ENCODE measurements around the gene SCN1A. TPM values are rescaled to one million over a fixed set of nuclear protein-coding genes. Genes with fewer than 3 reads are reported as not detected.
"Not testable (repeated sequence)": the region's sequence is repeated elsewhere in the genome, so short reads cannot be mapped to it uniquely, and the experiment has no call there.

The SCN1A gene
- polyA plus RNA-seq, 5 donors: 0.24 to 2.3 (median 1.3) TPM

DNA sequence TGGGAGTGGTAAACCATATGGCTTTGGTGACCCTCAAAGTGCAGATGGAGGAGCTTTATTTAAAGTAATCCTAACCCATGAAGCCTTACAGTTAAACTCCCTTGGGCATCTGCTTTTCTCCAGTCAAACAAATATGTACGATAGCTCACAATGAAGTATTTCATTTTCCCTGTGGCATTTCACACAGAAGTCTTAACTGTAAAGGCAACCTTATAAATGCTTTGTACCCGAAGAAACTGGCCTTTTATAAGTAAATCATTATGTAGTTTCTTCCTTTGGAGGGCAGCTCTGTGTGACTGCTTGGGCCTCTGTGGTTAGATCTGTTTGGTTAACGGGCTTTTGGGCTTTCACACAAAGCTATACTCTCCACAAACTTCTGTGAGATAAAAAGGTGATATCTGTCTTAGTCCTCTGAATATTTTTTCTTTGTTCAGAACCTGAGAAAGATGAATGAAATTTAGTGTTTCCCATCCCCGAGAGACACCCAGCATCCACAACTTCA is 46.6 kb downstream of the SCN1A start:
- peak in 1 of 2 donors; percentile 7 for DNase-seq

- DNase-seq: no peak
These were observed 53.4 kb downstream of the SCN1A start for GRCh38 chr2:166074430-166074829.

DNA sequence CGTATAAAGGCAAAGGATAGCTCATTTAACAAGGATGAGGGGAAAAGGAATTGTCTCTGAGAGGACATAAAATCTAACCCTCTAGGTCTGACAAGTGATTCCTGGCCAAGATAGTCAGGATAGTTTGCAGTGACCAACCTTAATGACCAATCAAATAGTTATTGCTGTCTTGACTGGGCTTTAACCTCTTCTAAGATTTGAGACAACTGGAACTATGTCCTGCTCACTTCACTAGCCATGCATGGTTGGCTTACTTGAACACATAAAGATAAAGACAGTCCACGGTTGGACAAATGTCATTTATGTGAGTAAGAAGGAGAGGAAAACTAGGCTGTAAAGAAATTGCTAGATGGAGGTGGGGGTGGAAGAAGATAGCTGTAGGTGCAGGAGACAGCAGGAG is 53.8 kb downstream of the SCN1A start:
- DNase-seq: no peak

GRCh38 chr2:166070231-166070630 is 57.6 kb downstream of the SCN1A start:
- DNase-seq: peak; percentile 24 to 28

DNA sequence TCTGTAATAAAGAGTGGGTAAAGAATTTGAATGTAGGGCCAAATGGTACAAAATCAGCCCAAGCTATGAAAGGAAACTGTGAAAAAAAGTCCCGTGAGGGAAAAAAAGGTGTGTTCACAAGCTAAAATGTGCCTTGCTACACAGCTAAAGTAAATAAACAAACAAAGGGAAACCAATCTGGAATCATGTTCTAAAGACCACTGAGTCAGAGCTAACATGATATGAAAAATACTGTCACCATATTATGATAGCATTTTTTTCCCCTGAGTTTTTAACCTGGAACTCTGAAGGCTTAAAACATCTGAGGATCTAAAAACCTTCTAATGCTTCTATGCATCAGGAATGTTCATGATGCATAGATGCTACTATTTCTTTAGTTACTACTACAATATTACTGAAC is 58.8 kb downstream of the SCN1A start:
- no peak for DNase-seq

- DNase-seq: no peak
These were observed 60.6 kb downstream of the SCN1A start for GRCh38 chr2:166067229-166067628.

GRCh38 chr2:166060191-166060590 is 67.6 kb downstream of the SCN1A start:
- no peak for DNase-seq

DNA sequence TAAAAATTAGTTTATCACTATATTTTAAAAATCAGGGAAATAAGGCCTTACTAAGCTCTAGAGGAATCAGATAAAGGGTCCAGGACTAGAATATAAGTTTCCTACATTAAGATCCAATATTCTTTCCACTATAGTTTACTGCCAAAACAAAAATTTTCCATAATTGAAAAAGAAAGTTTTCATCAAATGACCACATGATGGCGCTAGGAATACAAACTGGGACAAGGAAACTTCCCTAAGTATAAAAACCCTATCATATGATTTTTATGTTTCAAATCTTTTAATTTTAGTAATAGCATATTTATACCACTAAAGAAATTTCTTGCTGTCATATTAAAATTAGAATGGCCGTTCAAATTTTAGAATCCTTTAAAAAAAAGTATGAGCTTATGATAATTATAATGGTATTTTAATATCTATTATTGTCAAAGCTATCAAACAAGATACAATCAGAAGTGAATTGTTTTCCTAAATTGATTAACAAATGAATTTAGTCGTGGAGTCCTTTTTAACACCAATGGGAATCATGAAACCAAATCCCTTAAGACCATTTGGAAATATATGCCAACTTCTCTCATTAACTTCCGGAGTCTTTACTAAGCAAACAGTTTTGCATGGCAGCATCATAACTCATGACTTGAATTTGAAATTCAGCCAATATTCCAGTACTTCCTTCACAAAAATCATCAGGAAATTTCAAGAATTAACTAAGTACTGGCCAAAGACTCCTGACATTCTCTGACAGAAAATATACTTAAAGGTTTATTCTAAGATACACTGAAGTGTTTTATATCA is 70.3 kb downstream of the SCN1A start:
- DNase-seq: peak; percentile 10 to 26

- DNase-seq: no peak
These were observed 82.9 kb downstream of the SCN1A start for GRCh38 chr2:166044853-166045483.

- no peak for DNase-seq
These were observed 84.9 kb downstream of the SCN1A start for GRCh38 chr2:166042768-166043390.

DNA sequence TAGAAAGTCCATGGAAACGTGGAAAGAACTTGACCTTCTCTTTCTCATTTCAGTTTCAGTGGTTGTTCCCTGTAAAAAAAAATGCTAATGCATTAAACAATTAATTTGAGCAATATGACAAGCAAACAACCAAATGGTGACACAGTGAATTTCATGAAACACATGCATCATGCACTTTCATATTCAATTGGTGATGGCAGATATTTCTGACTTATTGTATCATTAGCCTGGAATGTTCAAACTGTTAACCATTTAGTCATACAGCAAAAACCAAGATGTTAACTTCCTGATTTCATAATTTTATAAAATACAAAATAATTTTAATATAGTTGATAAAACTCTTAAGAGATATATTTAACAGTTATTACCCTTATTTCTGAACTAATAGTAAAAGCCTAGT is 85.5 kb downstream of the SCN1A start:
- DNase-seq: no peak

DNA sequence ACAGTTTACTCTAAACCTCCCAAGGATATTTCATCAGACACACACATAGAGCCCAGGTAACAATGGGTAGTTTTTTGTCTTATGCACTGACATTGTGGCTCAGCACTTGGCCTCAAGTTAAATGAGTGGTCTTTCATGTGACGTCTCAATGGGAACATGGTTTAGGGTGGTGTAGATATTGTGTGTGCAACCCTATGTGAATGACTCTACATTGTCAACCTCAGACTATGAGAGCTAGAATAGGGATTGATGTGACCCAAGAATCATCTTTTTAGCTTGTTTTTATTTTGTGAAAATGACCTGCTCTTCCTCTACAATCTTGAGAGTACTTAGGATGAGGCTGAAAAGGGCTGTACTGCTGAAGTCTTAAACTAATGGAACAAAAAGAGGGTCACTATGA is 86.2 kb downstream of the SCN1A start:
- no peak for DNase-seq

DNA sequence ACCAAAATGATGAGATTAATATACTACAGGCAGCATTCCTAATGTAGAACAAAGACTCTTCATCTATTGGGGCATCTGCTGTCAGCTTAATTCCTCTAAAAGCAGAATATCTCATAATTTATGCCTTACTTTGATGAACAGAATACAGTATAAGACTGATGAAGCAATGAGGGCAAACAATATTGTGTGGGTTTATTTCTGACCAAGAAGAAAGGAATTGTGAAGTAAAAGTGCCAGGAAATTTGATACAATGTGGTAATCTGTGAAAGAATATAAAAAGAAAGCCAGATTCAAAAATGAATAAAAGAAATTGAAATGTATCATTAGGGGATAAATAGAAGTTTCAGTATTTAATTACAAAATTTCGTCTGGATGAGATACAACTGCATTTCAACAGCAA is 95.5 kb downstream of the SCN1A start:
- DNase-seq: no peak

GRCh38 chr2:166031054-166031453 is 96.8 kb downstream of the SCN1A start:
- no peak for DNase-seq

DNA sequence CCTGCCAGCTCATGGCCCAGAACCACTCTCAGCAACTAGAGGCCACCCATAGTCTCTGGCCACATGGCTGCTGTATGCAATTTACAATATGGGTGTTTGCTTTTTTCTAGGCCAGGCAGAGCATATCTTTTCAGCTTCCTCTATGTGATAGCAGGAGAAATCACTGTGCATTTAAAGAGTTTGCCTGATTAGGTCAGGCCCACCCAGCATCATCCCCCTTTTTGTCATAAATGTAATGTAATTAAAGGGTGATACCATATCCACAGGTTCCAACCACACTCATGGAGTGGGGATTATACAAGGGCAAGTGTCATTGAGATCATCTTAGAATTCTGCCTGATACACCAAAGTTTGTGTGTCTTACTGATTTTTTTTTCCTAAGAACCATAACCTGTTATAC is 102.5 kb downstream of the SCN1A start:
- no peak for DNase-seq

GRCh38 chr2:166017208-166017607 is 110.6 kb downstream of the SCN1A start:
- no peak for DNase-seq

GRCh38 chr2:166013878-166014277 is 113.9 kb downstream of the SCN1A start:
- no peak for DNase-seq

- no peak for DNase-seq
These were observed 116.2 kb downstream of the SCN1A start for GRCh38 chr2:166011660-166012059.

DNA sequence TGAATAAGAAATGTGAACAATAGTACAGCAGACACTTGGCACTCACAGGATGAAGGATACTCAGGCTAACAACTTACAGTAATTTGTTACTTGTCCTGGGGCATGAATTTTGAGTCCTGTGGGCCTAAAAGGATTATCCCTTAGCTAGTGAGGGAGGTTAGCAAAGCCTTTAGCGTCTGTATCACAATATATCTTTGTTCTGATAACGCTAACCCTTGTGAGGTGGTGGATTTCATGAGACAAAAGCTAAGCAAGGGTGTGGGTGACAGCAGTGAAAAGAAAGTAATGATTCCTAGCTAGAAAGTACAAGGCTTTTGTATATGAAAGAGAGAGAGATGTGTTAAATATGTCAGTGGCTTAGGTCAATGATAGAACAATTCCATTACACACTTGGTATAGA is 127.4 kb downstream of the SCN1A start:
- no peak for DNase-seq

DNA sequence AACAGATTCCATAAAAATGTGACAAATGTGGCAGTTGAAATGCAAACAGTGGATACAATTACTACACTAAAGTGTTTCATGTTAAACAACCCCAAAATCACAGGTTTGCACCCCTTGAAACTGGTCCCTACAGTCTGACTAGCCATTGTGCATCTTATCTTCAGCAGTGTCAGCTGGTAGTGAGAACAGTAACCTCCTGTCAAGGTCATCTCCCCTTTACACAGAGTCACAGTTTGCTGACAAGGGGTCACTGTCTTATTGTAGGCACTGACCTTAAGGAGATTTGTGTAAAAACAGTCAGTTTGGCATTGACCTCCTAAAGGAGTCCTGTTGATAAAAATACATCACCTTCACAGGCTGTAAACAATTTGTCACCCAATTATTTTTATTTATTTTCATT is 137.0 kb downstream of the SCN1A start:
- DNase-seq: no peak

DNA sequence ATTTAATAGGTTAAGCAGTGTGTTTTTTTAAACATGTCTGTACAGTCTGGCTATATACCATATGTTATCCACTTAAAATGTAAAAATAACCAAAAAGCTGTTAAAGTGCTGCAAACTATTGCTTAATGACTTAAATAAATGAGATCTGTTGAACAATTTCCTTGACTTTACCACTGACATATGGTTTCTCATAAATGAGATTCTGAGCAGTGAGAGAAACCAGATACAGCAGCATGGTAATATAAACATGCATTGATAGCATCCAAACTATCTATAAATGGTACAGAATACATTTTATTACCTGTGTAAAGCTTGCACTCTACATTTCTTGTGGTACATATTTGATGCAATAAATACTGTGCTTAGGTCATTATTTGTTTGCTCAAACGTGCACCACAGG is 138.0 kb downstream of the SCN1A start:
- DNase-seq: no peak

DNA sequence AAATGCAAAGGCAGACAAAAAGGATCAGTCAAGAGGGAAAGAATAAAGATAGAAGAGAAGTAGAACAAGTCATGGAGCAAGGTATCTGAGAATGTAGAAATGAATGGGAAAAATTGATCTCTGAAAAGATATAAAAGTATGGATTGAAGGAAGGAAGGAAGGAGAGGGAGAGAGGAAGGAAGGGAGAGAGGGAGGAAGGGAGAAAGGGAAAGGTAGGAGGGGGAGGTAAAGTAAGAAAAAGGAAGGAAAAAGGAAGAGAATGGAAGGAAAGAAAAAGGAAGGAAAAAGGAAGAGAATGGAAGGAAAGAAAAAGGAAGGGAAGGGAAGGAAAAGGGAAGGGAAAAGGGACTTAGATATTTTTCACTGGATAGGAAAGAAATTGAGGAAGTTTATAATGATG is 142.7 kb downstream of the SCN1A start:
- no peak for DNase-seq

DNA sequence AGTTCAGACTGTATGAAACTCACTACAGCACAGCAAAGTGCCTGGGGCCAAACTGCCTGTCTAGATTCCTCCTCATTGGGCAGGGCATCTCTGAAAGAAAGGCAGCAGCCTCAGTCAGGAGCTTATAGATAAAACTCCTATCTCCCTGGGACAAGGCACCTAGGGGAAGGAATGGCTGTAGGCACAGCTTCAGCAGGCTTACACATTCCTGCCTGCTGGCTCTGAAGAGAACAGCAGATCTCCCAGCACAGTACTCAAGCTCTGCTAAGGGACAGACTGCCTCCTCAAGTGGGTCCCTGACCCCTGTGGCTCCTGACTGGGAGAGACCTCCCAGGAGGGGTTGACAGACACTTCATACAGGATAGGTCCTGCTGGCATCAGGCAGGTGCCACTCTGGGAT is 155.7 kb downstream of the SCN1A start:
- not testable (repeated sequence) for DNase-seq

Data from right lung (tissue), 5 donors.